DOHH2 (cell line): Measurements from ENCODE around the gene DCLRE1B.

ENCODE experiments used
- H3F3A ChIP-seq: fragments of 200-600 bp; sonication (generic), shearing (Covaris generic); 2 replicates; pipeline ENCODE4 v1.6.0; 2016; ENCODE audit warnings: antibody characterized with exemption, mild to moderate bottlenecking; ENCODE audit not compliant: control insufficient read depth, insufficient read depth
- H3K27ac ChIP-seq: fragments of 200-600 bp; sonication (generic); 2 replicates; pipeline ENCODE4 v1.5.1; 2014; ENCODE audit warnings: low read depth, mild to moderate bottlenecking, low read length, moderate library complexity
- H3K27me3 ChIP-seq: fragments of 200-600 bp; sonication (generic); 2 replicates; pipeline ENCODE4 v1.6.1; 2014; ENCODE audit warnings: mild to moderate bottlenecking, low read length, mixed read lengths; ENCODE audit not compliant: control insufficient read depth
- H3K36me3 ChIP-seq: fragments of 200-600 bp; sonication (generic); 2 replicates; pipeline ENCODE4 v1.6.1; 2014; ENCODE audit warnings: mild to moderate bottlenecking, low read length, moderate library complexity, mixed read lengths; ENCODE audit not compliant: control insufficient read depth
- H3K4me1 ChIP-seq: fragments of 200-600 bp; sonication (generic); 2 replicates; pipeline ENCODE4 v1.6.1; 2014; ENCODE audit warnings: mild to moderate bottlenecking, low read length, mixed read lengths; ENCODE audit not compliant: control insufficient read depth
- H3K4me2 ChIP-seq: fragments of 200-600 bp; sonication (generic); 2 replicates; pipeline ENCODE4 v1.6.0; 2014; ENCODE audit warnings: mild to moderate bottlenecking, low read length, moderate library complexity
- H3K4me3 ChIP-seq: fragments of 200-600 bp; sonication (generic); 2 replicates; pipeline ENCODE4 v1.5.1; 2014; ENCODE audit warnings: mild to moderate bottlenecking, low read length, mixed read lengths
- H3K79me2 ChIP-seq: fragments of 200-600 bp; sonication (generic); 2 replicates; pipeline ENCODE4 v1.6.1; 2014; ENCODE audit warnings: mild to moderate bottlenecking, low read length, mixed read lengths; ENCODE audit not compliant: control insufficient read depth
- H3K9me2 ChIP-seq: fragments of 200-600 bp; sonication (generic); replicated peaks from 2 replicates; pipeline ENCODE4 v1.6.1; 2014; ENCODE audit warnings: mild to moderate bottlenecking, low read length, mixed read lengths; ENCODE audit not compliant: control insufficient read depth
- H3K9me3 ChIP-seq: fragments of 200-600 bp; sonication (generic); 2 replicates; pipeline ENCODE4 v1.6.1; 2014; ENCODE audit warnings: antibody characterized with exemption, low read length, mixed read lengths; ENCODE audit not compliant: control insufficient read depth, insufficient read depth
- H4K20me1 ChIP-seq: fragments of 200-600 bp; sonication (generic); 2 replicates; pipeline ENCODE4 v1.6.0; 2014; ENCODE audit warnings: low read depth, mild to moderate bottlenecking, antibody characterized with exemption, low read length, moderate library complexity; ENCODE audit not compliant: control insufficient read depth, insufficient read depth
- CTCF ChIP-seq: fragments of 200-600 bp; sonication (generic); IDR thresholded peaks from one replicate; pipeline ENCODE4 v1.5.1; 2014; ENCODE audit warnings: antibody characterized with exemption, mild to moderate bottlenecking, low read depth, low read length; ENCODE audit not compliant: poor library complexity, severe bottlenecking
- EZH2phosphoT487 ChIP-seq: fragments of 200-600 bp; sonication (generic); IDR thresholded peaks from 2 replicates; pipeline ENCODE4 v1.6.1; 2017; ENCODE audit warnings: borderline replicate concordance, mild to moderate bottlenecking, antibody characterized with exemption, low read length, moderate library complexity, mixed read lengths

DCLRE1B gene

GRCh38 chr1:113886417-113887401 lies 18.4 kb upstream of the DCLRE1B start:
- H4K20me1 ChIP-seq = no peaks in the 10 kb centered on the region

GRCh38 chr1:113887402-113888175 lies 17.5 kb upstream of the DCLRE1B start, which contains the start of gene BCL2L15:
Gene BCL2L15, minus strand, starts transcription at chr1:113887581. Its CDS starts 206 bp downstream, at chr1:113887375.
- H3K9me2 ChIP-seq = no peaks in the 10 kb centered on the region
- no peaks in the 10 kb centered on the region for H4K20me1 ChIP-seq
- H3K27me3 ChIP-seq = no peaks in the 10 kb centered on the region
- TF ChIP-seq CTCF = no peak
- no peak for TF ChIP-seq EZH2phosphoT487
- no peaks in the 10 kb centered on the region for H3K9me3 ChIP-seq
- H3K27ac ChIP-seq = no peak within 1 kb of the TSS
- H3F3A ChIP-seq = no peaks in the 10 kb centered on the region
- peaks cover 8% of the 10 kb centered on the region for H3K4me1 ChIP-seq
- H3K36me3 ChIP-seq = no peaks in the 10 kb centered on the region
- H3K4me2 ChIP-seq = no peak within 1 kb of the TSS
- H3K4me3 ChIP-seq = no peak within 1 kb of the TSS
- no peaks in the 10 kb centered on the region for H3K79me2 ChIP-seq

More at GRCh38 chr1:113886417-113887401, 18.4 kb upstream of the DCLRE1B start:
- H3K4me3 ChIP-seq = no peak overlapping the region
- H3K4me1 ChIP-seq = peaks cover 8% of the 10 kb centered on the region
- no peak overlapping the region for H3K27ac ChIP-seq
- no peaks in the 10 kb centered on the region for H3K36me3 ChIP-seq
- H3K4me2 ChIP-seq = no peak overlapping the region
- H3K9me2 ChIP-seq = no peaks in the 10 kb centered on the region
- H3K79me2 ChIP-seq = no peaks in the 10 kb centered on the region
- no peaks in the 10 kb centered on the region for H3F3A ChIP-seq
- TF ChIP-seq EZH2phosphoT487 (no peak), CTCF (no peak)
- H3K27me3 ChIP-seq = no peaks in the 10 kb centered on the region
- no peaks in the 10 kb centered on the region for H3K9me3 ChIP-seq

DNA sequence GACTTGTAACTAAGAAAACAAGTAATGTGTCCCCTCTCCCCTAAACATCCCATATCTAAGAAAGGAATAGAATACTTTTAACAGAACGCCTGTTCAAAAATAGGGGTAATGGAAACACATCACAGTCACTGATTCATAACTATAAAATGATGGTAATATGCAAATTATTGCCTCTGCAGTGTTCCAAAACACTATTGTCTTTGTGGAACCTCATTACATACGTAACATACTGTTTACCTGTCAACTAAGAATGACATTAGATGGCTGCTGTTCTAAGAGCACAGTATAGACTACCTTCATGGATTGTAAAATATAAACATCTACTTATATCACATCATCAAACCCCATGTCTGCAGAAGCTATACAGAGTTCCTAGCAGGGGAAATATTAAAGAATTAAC lies 14.3 kb upstream of the DCLRE1B start:
- Histone ChIP-seq H4K20me1 (no peaks in the 10 kb centered on the region), H3K4me1 (peaks cover 3% of the 10 kb centered on the region; the same call in 1 of the 2 replicates), H3K4me3 (no peak overlapping the region), H3K36me3 (peaks cover 23% of the 10 kb centered on the region), H3K4me2 (no peak overlapping the region), H3K9me3 (no peaks in the 10 kb centered on the region), H3K79me2 (no peaks in the 10 kb centered on the region), H3K27ac (no peak overlapping the region), H3F3A (no peaks in the 10 kb centered on the region; the same call in 1 of the 2 replicates), H3K27me3 (no peaks in the 10 kb centered on the region), H3K9me2 (no peaks in the 10 kb centered on the region)
- TF ChIP-seq CTCF = no peak
- TF ChIP-seq EZH2phosphoT487 = no peak
